ENCODE results near the gene CENPC.

- TF ChIP-seq CTCF (conservative IDR thresholded peaks at IDR 0.05 in 1 of 2, IDR thresholded peaks at IDR 0.05 in 1 of 2; ENCODE audit: low read depth in 1 of 2, low read length in 2 of 2) (no peak), EZH2 (IDR thresholded peaks at IDR 0.05; ENCODE audit: low read length, missing control alignments) (no peak)
Measured at GRCh38 chr4:67546004-67546356, 677 bp upstream of the CENPC start.

Measured in fibroblast of lung (primary cell).